DOHH2 (cell line): ENCODE results near the gene EPHA6.

Experiments used
- H3F3A ChIP-seq: fragments of 200-600 bp; sonication (generic), shearing (Covaris generic); 2 replicates; pipeline ENCODE4 v1.6.0; 2016; ENCODE audit warnings: antibody characterized with exemption, mild to moderate bottlenecking; ENCODE audit not compliant: control insufficient read depth, insufficient read depth
- H3K27ac ChIP-seq: fragments of 200-600 bp; sonication (generic); 2 replicates; pipeline ENCODE4 v1.5.1; 2014; ENCODE audit warnings: low read depth, mild to moderate bottlenecking, low read length, moderate library complexity
- H3K27me3 ChIP-seq: fragments of 200-600 bp; sonication (generic); 2 replicates; pipeline ENCODE4 v1.6.1; 2014; ENCODE audit warnings: mild to moderate bottlenecking, low read length, mixed read lengths; ENCODE audit not compliant: control insufficient read depth
- H3K36me3 ChIP-seq: fragments of 200-600 bp; sonication (generic); 2 replicates; pipeline ENCODE4 v1.6.1; 2014; ENCODE audit warnings: mild to moderate bottlenecking, low read length, moderate library complexity, mixed read lengths; ENCODE audit not compliant: control insufficient read depth
- H3K4me1 ChIP-seq: fragments of 200-600 bp; sonication (generic); 2 replicates; pipeline ENCODE4 v1.6.1; 2014; ENCODE audit warnings: mild to moderate bottlenecking, low read length, mixed read lengths; ENCODE audit not compliant: control insufficient read depth
- H3K4me2 ChIP-seq: fragments of 200-600 bp; sonication (generic); 2 replicates; pipeline ENCODE4 v1.6.0; 2014; ENCODE audit warnings: mild to moderate bottlenecking, low read length, moderate library complexity
- H3K4me3 ChIP-seq: fragments of 200-600 bp; sonication (generic); 2 replicates; pipeline ENCODE4 v1.5.1; 2014; ENCODE audit warnings: mild to moderate bottlenecking, low read length, mixed read lengths
- H3K79me2 ChIP-seq: fragments of 200-600 bp; sonication (generic); 2 replicates; pipeline ENCODE4 v1.6.1; 2014; ENCODE audit warnings: mild to moderate bottlenecking, low read length, mixed read lengths; ENCODE audit not compliant: control insufficient read depth
- H3K9me2 ChIP-seq: fragments of 200-600 bp; sonication (generic); replicated peaks from 2 replicates; pipeline ENCODE4 v1.6.1; 2014; ENCODE audit warnings: mild to moderate bottlenecking, low read length, mixed read lengths; ENCODE audit not compliant: control insufficient read depth
- H3K9me3 ChIP-seq: fragments of 200-600 bp; sonication (generic); 2 replicates; pipeline ENCODE4 v1.6.1; 2014; ENCODE audit warnings: antibody characterized with exemption, low read length, mixed read lengths; ENCODE audit not compliant: control insufficient read depth, insufficient read depth
- H4K20me1 ChIP-seq: fragments of 200-600 bp; sonication (generic); 2 replicates; pipeline ENCODE4 v1.6.0; 2014; ENCODE audit warnings: low read depth, mild to moderate bottlenecking, antibody characterized with exemption, low read length, moderate library complexity; ENCODE audit not compliant: control insufficient read depth, insufficient read depth
- CTCF ChIP-seq: fragments of 200-600 bp; sonication (generic); IDR thresholded peaks from one replicate; pipeline ENCODE4 v1.5.1; 2014; ENCODE audit warnings: antibody characterized with exemption, mild to moderate bottlenecking, low read depth, low read length; ENCODE audit not compliant: poor library complexity, severe bottlenecking
- EZH2phosphoT487 ChIP-seq: fragments of 200-600 bp; sonication (generic); IDR thresholded peaks from 2 replicates; pipeline ENCODE4 v1.6.1; 2017; ENCODE audit warnings: borderline replicate concordance, mild to moderate bottlenecking, antibody characterized with exemption, low read length, moderate library complexity, mixed read lengths

EPHA6 gene

GRCh38 chr3:97102641-97103040 lies 288.2 kb downstream of the EPHA6 start:
- no peaks in the 10 kb centered on the region for H3K36me3 ChIP-seq
- no peak for TF ChIP-seq CTCF
- H3K4me1 ChIP-seq: no peaks in the 10 kb centered on the region
- H3K9me2 ChIP-seq: no peaks in the 10 kb centered on the region; the same call in 1 of the 2 replicates
- no peak overlapping the region for H3K27ac ChIP-seq
- no peak overlapping the region for H3K4me2 ChIP-seq
- H4K20me1 ChIP-seq: no peaks in the 10 kb centered on the region
- no peaks in the 10 kb centered on the region for H3K9me3 ChIP-seq
- no peaks in the 10 kb centered on the region for H3F3A ChIP-seq
- no peak overlapping the region for H3K4me3 ChIP-seq
- H3K79me2 ChIP-seq: no peaks in the 10 kb centered on the region
- no peaks in the 10 kb centered on the region for H3K27me3 ChIP-seq

GRCh38 chr3:97105989-97106651 lies 291.7 kb downstream of the EPHA6 start:
- H3K9me2 ChIP-seq: no peaks in the 10 kb centered on the region
- no peaks in the 10 kb centered on the region for H3K36me3 ChIP-seq
- no peak for TF ChIP-seq CTCF
- TF ChIP-seq EZH2phosphoT487: no peak
- no peaks in the 10 kb centered on the region for H3F3A ChIP-seq
- no peak overlapping the region for H3K27ac ChIP-seq
- no peak overlapping the region for H3K4me2 ChIP-seq
- no peaks in the 10 kb centered on the region for H3K27me3 ChIP-seq
- H4K20me1 ChIP-seq: no peaks in the 10 kb centered on the region
- no peaks in the 10 kb centered on the region for H3K9me3 ChIP-seq
- H3K4me1 ChIP-seq: no peaks in the 10 kb centered on the region
- H3K79me2 ChIP-seq: no peaks in the 10 kb centered on the region
- no peak overlapping the region for H3K4me3 ChIP-seq

- H3F3A ChIP-seq: no peaks in the 10 kb centered on the region
- TF ChIP-seq CTCF: no peak
- TF ChIP-seq EZH2phosphoT487: no peak
- no peaks in the 10 kb centered on the region for H3K79me2 ChIP-seq
- H3K27me3 ChIP-seq: no peaks in the 10 kb centered on the region
- no peak overlapping the region for H3K27ac ChIP-seq
- no peaks in the 10 kb centered on the region for H3K9me2 ChIP-seq
- no peaks in the 10 kb centered on the region for H3K36me3 ChIP-seq
- H3K9me3 ChIP-seq: no peaks in the 10 kb centered on the region
- H3K4me2 ChIP-seq: no peak overlapping the region
- no peak overlapping the region for H3K4me3 ChIP-seq
- H4K20me1 ChIP-seq: no peaks in the 10 kb centered on the region
- H3K4me1 ChIP-seq: no peaks in the 10 kb centered on the region
These were observed 292.2 kb downstream of the EPHA6 start for GRCh38 chr3:97106652-97106989.

GRCh38 chr3:97108136-97108535 lies 293.7 kb downstream of the EPHA6 start:
- Histone ChIP-seq H3K27me3 (no peaks in the 10 kb centered on the region), H3K9me3 (no peaks in the 10 kb centered on the region), H3K9me2 (no peaks in the 10 kb centered on the region), H3K36me3 (no peaks in the 10 kb centered on the region), H3K4me3 (no peak overlapping the region), H3K79me2 (no peaks in the 10 kb centered on the region), H3K4me1 (no peaks in the 10 kb centered on the region), H3K27ac (no peak overlapping the region), H3K4me2 (no peak overlapping the region), H4K20me1 (no peaks in the 10 kb centered on the region), H3F3A (no peaks in the 10 kb centered on the region)
- TF ChIP-seq CTCF: no peak
- TF ChIP-seq EZH2phosphoT487: no peak
